Right lobe of liver (tissue), 6 donors: ENCODE data around the gene LIPI. TPM values are rescaled to one million over a fixed set of nuclear protein-coding genes. Genes with fewer than 3 reads are reported as not detected.

Experiments used
- ATAC-seq, 4 donors: fragments of 200-7000 bp; cut with Tn5 transposase; one replicate each; pipeline ENCODE4 v1.9.1; 2020; ENCODE audit warnings: mild to moderate bottlenecking in 4 of 4, moderate library complexity in 4 of 4
- DNase-seq, 3 donors: peaks; one replicate each; pipeline ENCODE4 v3.0.0-alpha.2; 2020
- H3K27ac ChIP-seq, 3 donors: fragments of 200-600 bp; one replicate each; pipeline ENCODE4 v1.8.0; 2022
- H3K27me3 ChIP-seq, 2 donors: fragments of 200-600 bp; one replicate each; pipeline ENCODE4 v1.8.0; 2022
- H3K36me3 ChIP-seq, 4 donors: fragments of 200-600 bp; sonication (generic) in 1 of 4; one replicate each; pipeline versions ENCODE4 v1.5.1 to v1.8.0; 2017 to 2022; ENCODE audit warnings: control low read depth in 1 of 4
- H3K4me1 ChIP-seq, 4 donors: fragments of 200-600 bp; sonication (generic) in 1 of 4; one replicate each; pipeline versions ENCODE4 v1.5.1 to v1.8.0; 2017 to 2022; ENCODE audit warnings: control low read depth in 1 of 4
- H3K4me3 ChIP-seq, 3 donors: fragments of 200-600 bp; one replicate each; pipeline ENCODE4 v1.8.0; 2022
- H3K9me3 ChIP-seq, 4 donors: fragments of 200-600 bp; sonication (generic) in 1 of 4; one replicate each; pipeline versions ENCODE4 v1.5.1 to v1.8.0; 2017 to 2022; ENCODE audit warnings: control low read depth in 1 of 4
- POLR2A ChIP-seq: fragments of 450-650 bp; IDR thresholded peaks from one replicate; pipeline ENCODE4 v1.6.1; 2017; ENCODE audit warnings: antibody characterized with exemption, mild to moderate bottlenecking
- WGBS: methylation state at CpG from one replicate; pipeline ENCODE4 v1.1.6; 2018; ENCODE audit warnings: low coverage, low lambda C conversion rate; ENCODE audit not compliant: insufficient coverage; ENCODE audit errors: missing lambda C conversion rate; 5-methylcytosine and 5-hydroxymethylcytosine counted together
- intact Hi-C, 2 donors: fragments of 100-400 bp; cut with DNase I; formaldehyde crosslinking; loops; one replicate each; pipeline versions ENCODE4 v1.11.2 to v1.14.1; 2022
- total RNA-seq, 6 experiments: library from RNA; depleted of rRNA in 2 of 6; stranded (reverse); fragments of >200 nt in 2 of 6; fragmentation: NEBNext Ultra II Directional in 3 of 6; extraction: Animal tissue kit (Norgen Biotek cat#: 25700) in 3 of 6; gene quantifications; one replicate each; pipeline versions ENCODE4 v1.1.0 to v1.2.4, GENCODE V29; 2016 to 2023
- TF ChIP-seq, protein P1 (sequence below), 4 donors: fragments of 200-600 bp in 3 of 4; fragments of 450-650 bp in 1 of 4; IDR thresholded peaks; one replicate each; pipeline versions ENCODE4 v1.5.1 to v1.8.0; 2016 to 2022; ENCODE audit warnings: antibody characterized with exemption in 4 of 4, mild to moderate bottlenecking in 2 of 4
- donor health status: DM: no; HTN: yes; CAD: no.
- donor health status: DM: no; HTN: no; CAD: no.
- donor health status: DM: no; HTN: no; CAD: no.
- donor health status: DM: no; HTN: yes; CAD: no.
- donor health status: DM: no; HTN: yes; CAD: no.

The LIPI gene
- total RNA-seq, 6 experiments from 2014 or later = not detected

DNA sequence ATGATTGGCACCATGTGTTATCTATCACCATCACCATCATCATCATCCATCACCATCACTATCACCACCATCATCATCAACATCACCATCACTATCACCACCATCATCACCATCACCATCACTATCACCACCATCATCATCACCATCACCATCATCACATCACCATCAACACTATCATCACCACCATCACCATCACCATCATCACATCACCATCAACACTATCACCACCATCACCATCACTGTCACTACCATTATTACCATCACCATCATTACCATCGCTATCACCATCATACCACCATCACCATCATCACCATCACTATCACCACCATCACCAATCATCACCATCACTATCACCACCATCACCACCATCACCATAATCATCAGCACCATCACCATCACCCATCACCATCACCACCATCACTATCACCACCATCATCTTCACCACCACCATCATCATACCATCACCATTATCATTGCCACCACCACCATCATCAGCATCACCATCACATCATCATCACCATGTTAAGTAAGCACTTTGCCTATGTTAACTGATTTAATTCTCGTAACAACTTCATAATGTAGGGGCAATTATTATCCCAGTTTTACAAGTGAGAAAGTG, 112.8 kb downstream of the LIPI start:
- no peak overlapping the region for H3K27ac ChIP-seq
- intact Hi-C loops = no loop called here
- 79% methylated on average over 2 of the region's 2 CpGs for WGBS
- H3K4me1 ChIP-seq = no peaks in the 10 kb centered on the region
- H3K36me3 ChIP-seq = no peaks in the 10 kb centered on the region
- H3K27me3 ChIP-seq = no peaks in the 10 kb centered on the region
- TF ChIP-seq, protein P1, sequence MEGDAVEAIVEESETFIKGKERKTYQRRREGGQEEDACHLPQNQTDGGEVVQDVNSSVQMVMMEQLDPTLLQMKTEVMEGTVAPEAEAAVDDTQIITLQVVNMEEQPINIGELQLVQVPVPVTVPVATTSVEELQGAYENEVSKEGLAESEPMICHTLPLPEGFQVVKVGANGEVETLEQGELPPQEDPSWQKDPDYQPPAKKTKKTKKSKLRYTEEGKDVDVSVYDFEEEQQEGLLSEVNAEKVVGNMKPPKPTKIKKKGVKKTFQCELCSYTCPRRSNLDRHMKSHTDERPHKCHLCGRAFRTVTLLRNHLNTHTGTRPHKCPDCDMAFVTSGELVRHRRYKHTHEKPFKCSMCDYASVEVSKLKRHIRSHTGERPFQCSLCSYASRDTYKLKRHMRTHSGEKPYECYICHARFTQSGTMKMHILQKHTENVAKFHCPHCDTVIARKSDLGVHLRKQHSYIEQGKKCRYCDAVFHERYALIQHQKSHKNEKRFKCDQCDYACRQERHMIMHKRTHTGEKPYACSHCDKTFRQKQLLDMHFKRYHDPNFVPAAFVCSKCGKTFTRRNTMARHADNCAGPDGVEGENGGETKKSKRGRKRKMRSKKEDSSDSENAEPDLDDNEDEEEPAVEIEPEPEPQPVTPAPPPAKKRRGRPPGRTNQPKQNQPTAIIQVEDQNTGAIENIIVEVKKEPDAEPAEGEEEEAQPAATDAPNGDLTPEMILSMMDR (IDR thresholded peaks at IDR 0.05) = no peak
- no peak for TF ChIP-seq POLR2A
- H3K9me3 ChIP-seq = no peaks in the 10 kb centered on the region
- no peak overlapping the region for H3K4me3 ChIP-seq
- DNase-seq = no peak
- no peak for ATAC-seq

DNA sequence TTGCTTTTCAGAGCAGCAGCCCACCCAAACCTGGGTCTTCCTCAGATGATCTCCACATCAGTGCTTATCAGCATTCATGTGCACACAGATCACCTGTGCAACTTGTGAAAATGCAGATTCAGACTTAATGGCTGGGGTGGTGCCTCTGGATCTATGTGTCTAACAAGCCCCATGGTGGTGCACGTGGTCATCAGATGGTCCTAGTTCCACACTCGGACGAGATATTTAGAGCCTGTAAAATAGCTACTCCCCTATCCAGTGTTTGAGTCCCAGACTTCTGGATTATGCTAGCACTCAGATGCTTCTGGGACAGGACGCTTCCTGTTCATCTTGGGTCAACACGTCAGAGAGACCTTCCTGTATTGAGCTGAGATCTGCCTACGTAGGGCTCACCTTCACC, 114.2 kb downstream of the LIPI start:
- no peaks in the 10 kb centered on the region for H3K4me1 ChIP-seq
- no peak overlapping the region for H3K27ac ChIP-seq
- no peaks in the 10 kb centered on the region for H3K36me3 ChIP-seq
- TF ChIP-seq, protein P1 (IDR thresholded peaks at IDR 0.05) = no peak
- WGBS = 85% methylated on average over 3 of the region's 6 CpGs
- H3K27me3 ChIP-seq = no peaks in the 10 kb centered on the region
- ATAC-seq = no peak
- H3K9me3 ChIP-seq = no peaks in the 10 kb centered on the region
- intact Hi-C loops = no loop called here
- no peak overlapping the region for H3K4me3 ChIP-seq
- DNase-seq = no peak

DNA sequence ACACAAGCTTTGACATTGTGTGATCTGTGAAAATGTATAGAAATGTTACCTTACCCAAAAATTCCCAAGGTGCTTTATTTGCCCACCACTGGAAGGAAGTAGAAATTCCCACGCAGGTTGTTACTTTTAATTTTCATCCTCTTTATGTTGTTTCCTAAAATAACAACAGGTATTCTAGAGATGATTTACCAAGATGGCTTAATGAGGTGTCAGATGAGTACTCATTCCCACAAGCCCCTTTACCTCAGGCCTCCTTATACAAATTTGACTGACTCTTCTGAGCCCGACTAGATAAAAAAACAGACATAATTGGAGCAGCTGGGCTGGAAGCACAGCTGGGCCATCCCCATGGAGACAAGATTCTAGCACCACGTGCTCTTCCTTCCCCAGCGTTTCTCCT, 114.6 kb downstream of the LIPI start:
- no peaks in the 10 kb centered on the region for H3K36me3 ChIP-seq
- intact Hi-C loops = no loop called here
- no peaks in the 10 kb centered on the region for H3K27me3 ChIP-seq
- no peak overlapping the region for H3K27ac ChIP-seq
- DNase-seq (no peak), ATAC-seq (no peak)
- H3K4me1 ChIP-seq = no peaks in the 10 kb centered on the region
- no peak overlapping the region for H3K4me3 ChIP-seq
- WGBS = 66% methylated on average over 4 of the region's 4 CpGs
- H3K9me3 ChIP-seq = no peaks in the 10 kb centered on the region
- TF ChIP-seq POLR2A = no peak
- TF ChIP-seq, protein P1 (IDR thresholded peaks at IDR 0.05) = no peak

DNA sequence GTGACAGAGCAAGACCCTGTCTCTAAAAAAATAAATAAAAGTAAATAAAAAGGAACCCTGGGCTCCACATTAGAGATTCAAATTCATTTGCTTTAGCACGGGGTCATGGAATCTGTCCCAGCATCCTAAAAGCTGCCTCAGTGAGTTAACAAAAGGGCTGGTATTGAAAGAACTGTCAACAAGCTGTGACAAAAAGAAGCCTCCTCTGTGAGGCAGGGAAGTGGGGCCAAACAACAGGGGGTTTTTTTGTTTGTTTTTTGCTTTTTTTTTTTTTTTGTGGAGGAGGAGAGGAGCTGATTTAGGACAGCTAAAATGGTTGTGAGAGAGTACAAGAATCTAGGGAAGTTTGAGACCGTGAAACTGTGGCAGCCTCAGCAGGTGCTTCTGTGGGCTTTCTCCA, 115.7 kb downstream of the LIPI start:
- ATAC-seq (no peak), DNase-seq (no peak)
- Histone ChIP-seq H3K27me3 (no peaks in the 10 kb centered on the region), H3K27ac (no peak overlapping the region), H3K4me1 (no peaks in the 10 kb centered on the region), H3K36me3 (no peaks in the 10 kb centered on the region), H3K4me3 (no peak overlapping the region), H3K9me3 (no peaks in the 10 kb centered on the region)
- no peak for TF ChIP-seq POLR2A
- TF ChIP-seq, protein P1 (IDR thresholded peaks at IDR 0.05) = no peak
- 72% methylated on average over 2 of the region's 2 CpGs for whole genome bisulfite sequencing
- intact Hi-C loops = no loop called here
